Liver (tissue), 9 donors: Measurements from ENCODE around the gene C12orf76. TPM values are rescaled to one million over a fixed set of nuclear protein-coding genes. Genes with fewer than 3 reads are reported as not detected.

ENCODE experiments used
- DNase-seq: peaks from one replicate; pipeline ENCODE4 v3.0.0-alpha.2; 2017; ENCODE audit warnings: low spot score
- H3K27ac ChIP-seq, 2 donors: one replicate each; pipeline ENCODE4 v1.7.0; 2013; ENCODE audit warnings: inconsistent platforms in 2 of 2, low read length in 2 of 2, control low read depth in 1 of 2, low read depth in 1 of 2, mild to moderate bottlenecking in 1 of 2
- H3K27me3 ChIP-seq, 4 donors: one replicate each; pipeline versions ENCODE4 v1.6.1 to v1.7.0; 2013; ENCODE audit warnings: low read length in 3 of 4, inconsistent platforms in 1 of 4, mild to moderate bottlenecking in 1 of 4, moderate library complexity in 1 of 4; ENCODE audit not compliant: control insufficient read depth in 4 of 4, insufficient read depth in 4 of 4
- H3K36me3 ChIP-seq, 4 donors: one replicate each; pipeline versions ENCODE4 v1.6.1 to v1.7.0; 2013; ENCODE audit warnings: low read length in 3 of 4, mild to moderate bottlenecking in 3 of 4, low read depth in 1 of 4, moderate library complexity in 1 of 4; ENCODE audit not compliant: control insufficient read depth in 4 of 4, insufficient read depth in 3 of 4
- H3K4me1 ChIP-seq, 4 donors: one replicate each; pipeline versions ENCODE4 v1.6.1 to v1.7.0; 2013; ENCODE audit warnings: low read length in 3 of 4, mild to moderate bottlenecking in 3 of 4, moderate library complexity in 1 of 4; ENCODE audit not compliant: control insufficient read depth in 4 of 4, insufficient read depth in 4 of 4
- H3K4me3 ChIP-seq, 3 donors: one replicate each; pipeline versions ENCODE4 v1.6.1 to v1.7.0; 2013; ENCODE audit warnings: low read length in 3 of 3, control low read depth in 1 of 3, low read depth in 1 of 3, mild to moderate bottlenecking in 1 of 3
- H3K9ac ChIP-seq, 2 donors: one replicate each; pipeline ENCODE4 v1.7.0; 2013; ENCODE audit warnings: low read length in 2 of 2, mild to moderate bottlenecking in 2 of 2, moderate library complexity in 2 of 2, control low read depth in 1 of 2, low read depth in 1 of 2
- H3K9me3 ChIP-seq, 4 donors: one replicate each; pipeline versions ENCODE4 v1.6.1 to v1.7.0; 2013; ENCODE audit warnings: low read length in 3 of 4; ENCODE audit not compliant: control insufficient read depth in 4 of 4
- CTCF ChIP-seq: fragments of 150-350 bp; IDR thresholded peaks from 2 replicates; pipeline ENCODE4 v1.5.1; 2017; ENCODE audit warnings: improper control_type of control experiment, low read depth, low read length; ENCODE audit not compliant: missing input control
- FOXA2 ChIP-seq: IDR thresholded peaks from 2 replicates; pipeline ENCODE4 v1.6.1; 2016; ENCODE audit warnings: antibody characterized with exemption
- GABPA ChIP-seq, 2 donors: IDR thresholded peaks in 1 of 2; conservative IDR thresholded peaks in 1 of 2; 2 replicates each; pipeline ENCODE4 v1.6.1; 2016; ENCODE audit warnings: antibody characterized with exemption in 2 of 2, mild to moderate bottlenecking in 1 of 2, moderate library complexity in 1 of 2
- HNF4A ChIP-seq, 2 donors: conservative IDR thresholded peaks; 2 replicates each; pipeline ENCODE4 v1.6.1; 2016; ENCODE audit warnings: antibody characterized with exemption in 2 of 2, mild to moderate bottlenecking in 2 of 2
- HNF4G ChIP-seq: IDR thresholded peaks from 2 replicates; pipeline ENCODE4 v1.6.1; 2016; ENCODE audit warnings: antibody characterized with exemption
- JUND ChIP-seq, 2 donors: IDR thresholded peaks; 2 replicates each; pipeline ENCODE4 v1.6.1; 2016; ENCODE audit warnings: antibody characterized with exemption in 2 of 2
- MAX ChIP-seq: IDR thresholded peaks from 2 replicates; pipeline ENCODE4 v1.6.1; 2016; ENCODE audit warnings: antibody characterized with exemption
- NR2F2 ChIP-seq: IDR thresholded peaks from 2 replicates; pipeline ENCODE4 v1.6.1; 2016; ENCODE audit warnings: antibody characterized with exemption
- REST ChIP-seq: IDR thresholded peaks from 2 replicates; pipeline ENCODE4 v1.6.1; 2016; ENCODE audit warnings: antibody characterized with exemption, mild to moderate bottlenecking
- RXRA ChIP-seq, 2 donors: IDR thresholded peaks; 2 replicates each; pipeline ENCODE4 v1.6.1; 2017 to 2018; ENCODE audit warnings: antibody characterized with exemption in 2 of 2, mild to moderate bottlenecking in 1 of 2
- SP1 ChIP-seq: IDR thresholded peaks from 2 replicates; pipeline ENCODE4 v1.6.1; 2018; ENCODE audit warnings: antibody characterized with exemption, mild to moderate bottlenecking
- YY1 ChIP-seq: IDR thresholded peaks from 2 replicates; pipeline ENCODE4 v1.6.1; 2016; ENCODE audit warnings: antibody characterized with exemption, mild to moderate bottlenecking
- ZBTB33 ChIP-seq: IDR thresholded peaks from 2 replicates; pipeline ENCODE4 v1.6.1; 2016; ENCODE audit warnings: antibody characterized with exemption
- WGBS: extraction: QIAGEN DNeasy Blood & Tissue Kit; methylation state at CpG from one replicate; pipeline ENCODE4 v1.1.7; 2013; 5-methylcytosine and 5-hydroxymethylcytosine counted together
- polyA plus RNA-seq, 2 donors: library from polyadenylated mRNA; stranded (reverse) in 1 of 2; unstranded in 1 of 2; fragments of 200-250 nt in 1 of 2; fragments of >200 nt in 1 of 2; fragmentation: Nextera tagmentation in 1 of 2; extraction: Ambion mirVana in 1 of 2; gene quantifications; one replicate each; pipeline versions ENCODE4 v1.2.1 to v1.2.3, GENCODE V29; 2013 to 2015
- total RNA-seq, 2 donors: library from RNA; depleted of rRNA; stranded (reverse); fragments of >200 nt; gene quantifications; one replicate each; pipeline ENCODE4 v1.2.3, GENCODE V29; 2014
- donor health status: healthy.
- donor health status: healthy.
- donor health status: healthy.
- donor health status: healthy.
- donor health status: healthy.

C12orf76 gene
- total and polyA plus RNA-seq, 4 donors, result 5.6 to 22.4 (median 6.1) TPM

- Histone ChIP-seq H3K27ac (peak overlapping the region; percentile 79 to 89), H3K36me3 (no peaks in the 10 kb centered on the region), H3K4me3 (peak overlapping the region in 1 of 3 donors; percentile 21), H3K27me3 (no peaks in the 10 kb centered on the region), H3K9ac (peak overlapping the region in 1 of 2 donors; percentile 62), H3K9me3 (no peaks in the 10 kb centered on the region), H3K4me1 (peaks cover 9 to 30% (median 25%) of the 10 kb centered on the region in 4 donors)
- WGBS, result 28% methylated on average over 3 of the region's 3 CpGs
- peak; percentile 50 for DNase-seq
- TF ChIP-seq FOXA2 (no peak), SP1 (no peak), CTCF (no peak), YY1 (peak; percentile 65), NR2F2 (peak; percentile 89), JUND (IDR thresholded peaks at IDR 0.05) (peak in 1 of 2 donors; percentile 48), GABPA (IDR thresholded peaks at IDR 0.05 in 1 of 2, conservative IDR thresholded peaks at IDR 0.05 in 1 of 2) (peak in 1 of 2 donors; percentile 47), HNF4G (peak; percentile 27), RXRA (IDR thresholded peaks at IDR 0.05) (peak; percentile 89 to 93), MAX (peak; percentile 55), ZBTB33 (peak; percentile 56), HNF4A (conservative IDR thresholded peaks at IDR 0.05) (peak; percentile 65 to 82), REST (peak; percentile 64)
Observed at GRCh38 chr12:110091136-110091711, 42.9 kb upstream of the C12orf76 start.
